ENCODE data around the gene HLA-DMA. TPM values are rescaled to one million over a fixed set of nuclear protein-coding genes. Genes with fewer than 3 reads are reported as not detected.

The HLA-DMA gene
- total RNA-seq, 1 experiment from 2014 or later: 451 TPM

- H3K9me3 ChIP-seq (ENCODE audit: low read length): no peaks in the 10 kb centered on the region
- H3K9me2 ChIP-seq (replicated peaks; ENCODE audit: insufficient read depth, low read length): no peaks in the 10 kb centered on the region
- H4K20me1 ChIP-seq (ENCODE audit: insufficient read depth, low read depth, low read length): peaks cover 47% of the 10 kb centered on the region
- peak overlapping the region; percentile 89 for H3K4me3 ChIP-seq (ENCODE audit: low read length)
- H3K4me2 ChIP-seq (ENCODE audit: low read depth, low read length, poor library complexity, severe bottlenecking): peak overlapping the region; percentile 97
- peaks cover 60% of the 10 kb centered on the region for H3K4me1 ChIP-seq (ENCODE audit: low read length)
- no peaks in the 10 kb centered on the region for H3K27me3 ChIP-seq (ENCODE audit: low read length)
- DNase-seq: peak; percentile 100
- H3K36me3 ChIP-seq (ENCODE audit: insufficient read depth, low read length): peaks cover 51% of the 10 kb centered on the region
- H3K79me2 ChIP-seq (ENCODE audit: low read length): peaks cover 68% of the 10 kb centered on the region
- H3K9ac ChIP-seq (ENCODE audit: low read length): peak overlapping the region; percentile 99
- peak overlapping the region; percentile 100 for H3K27ac ChIP-seq (ENCODE audit: low read length)
- H2AFZ ChIP-seq (ENCODE audit: low read length): no peak overlapping the region
These were observed 18.9 kb upstream of the HLA-DMA start for GRCh38 chr6:32971581-32972352.

GRCh38 chr6:32971242-32971580 is 18.3 kb upstream of the HLA-DMA start:
- Histone ChIP-seq H2AFZ (ENCODE audit: low read length) (no peak overlapping the region), H3K79me2 (ENCODE audit: low read length) (peaks cover 68% of the 10 kb centered on the region)

GRCh38 chr6:32970413-32971241 is 17.7 kb upstream of the HLA-DMA start:
- H4K20me1 ChIP-seq (ENCODE audit: insufficient read depth, low read depth, low read length): peaks cover 35% of the 10 kb centered on the region
- no peaks in the 10 kb centered on the region for H3K27me3 ChIP-seq (ENCODE audit: low read length)
- peak; percentile 98 for DNase-seq
- H3K9ac ChIP-seq (ENCODE audit: low read length): peak overlapping the region; percentile 99
- H3K4me3 ChIP-seq (ENCODE audit: low read length): peak overlapping the region; percentile 89
- H3K9me2 ChIP-seq (replicated peaks; ENCODE audit: insufficient read depth, low read length): no peaks in the 10 kb centered on the region
- peaks cover 60% of the 10 kb centered on the region for H3K4me1 ChIP-seq (ENCODE audit: low read length)
- H3K27ac ChIP-seq (ENCODE audit: low read length): peak overlapping the region; percentile 100
- H3K4me2 ChIP-seq (ENCODE audit: low read depth, low read length, poor library complexity, severe bottlenecking): peak overlapping the region; percentile 97
- peaks cover 62% of the 10 kb centered on the region for H3K79me2 ChIP-seq (ENCODE audit: low read length)
- H3K9me3 ChIP-seq (ENCODE audit: low read length): no peaks in the 10 kb centered on the region
- H3K36me3 ChIP-seq (ENCODE audit: insufficient read depth, low read length): peaks cover 39% of the 10 kb centered on the region
- H2AFZ ChIP-seq (ENCODE audit: low read length): no peak overlapping the region

More at GRCh38 chr6:32971242-32971580, 18.3 kb upstream of the HLA-DMA start:
- Histone ChIP-seq H3K27me3 (ENCODE audit: low read length) (no peaks in the 10 kb centered on the region), H3K9ac (ENCODE audit: low read length) (peak overlapping the region; percentile 99), H3K4me3 (ENCODE audit: low read length) (peak overlapping the region; percentile 89), H4K20me1 (ENCODE audit: insufficient read depth, low read depth, low read length) (peaks cover 41% of the 10 kb centered on the region), H3K9me3 (ENCODE audit: low read length) (no peaks in the 10 kb centered on the region), H3K9me2 (replicated peaks; ENCODE audit: insufficient read depth, low read length) (no peaks in the 10 kb centered on the region), H3K4me2 (ENCODE audit: low read depth, low read length, poor library complexity, severe bottlenecking) (peak overlapping the region; percentile 97), H3K27ac (ENCODE audit: low read length) (peak overlapping the region; percentile 100), H3K4me1 (ENCODE audit: low read length) (peaks cover 60% of the 10 kb centered on the region), H3K36me3 (ENCODE audit: insufficient read depth, low read length) (peaks cover 45% of the 10 kb centered on the region)
- no peak for DNase-seq

- no peaks in the 10 kb centered on the region for H3K9me3 ChIP-seq (ENCODE audit: low read length)
- H3K9me2 ChIP-seq (replicated peaks; ENCODE audit: insufficient read depth, low read length): no peaks in the 10 kb centered on the region
- peak overlapping the region; percentile 89 for H3K4me3 ChIP-seq (ENCODE audit: low read length)
- H4K20me1 ChIP-seq (ENCODE audit: insufficient read depth, low read depth, low read length): peaks cover 28% of the 10 kb centered on the region
- H3K27me3 ChIP-seq (ENCODE audit: low read length): no peaks in the 10 kb centered on the region
- peak overlapping the region; percentile 99 for H3K9ac ChIP-seq (ENCODE audit: low read length)
- peak overlapping the region; percentile 97 for H3K4me2 ChIP-seq (ENCODE audit: low read depth, low read length, poor library complexity, severe bottlenecking)
- peak; percentile 99 for DNase-seq
- H2AFZ ChIP-seq (ENCODE audit: low read length): no peak overlapping the region
- H3K27ac ChIP-seq (ENCODE audit: low read length): peak overlapping the region; percentile 100
- peaks cover 31% of the 10 kb centered on the region for H3K36me3 ChIP-seq (ENCODE audit: insufficient read depth, low read length)
- H3K79me2 ChIP-seq (ENCODE audit: low read length): peaks cover 55% of the 10 kb centered on the region
- peaks cover 55% of the 10 kb centered on the region for H3K4me1 ChIP-seq (ENCODE audit: low read length)
These were observed 17.0 kb upstream of the HLA-DMA start for GRCh38 chr6:32969685-32970412.

GRCh38 chr6:32968867-32969684 is 16.2 kb upstream of the HLA-DMA start:
- Histone ChIP-seq H3K4me3 (ENCODE audit: low read length) (peak overlapping the region; percentile 89), H4K20me1 (ENCODE audit: insufficient read depth, low read depth, low read length) (peaks cover 20% of the 10 kb centered on the region), H3K79me2 (ENCODE audit: low read length) (peaks cover 49% of the 10 kb centered on the region)

GRCh38 chr6:32968093-32968866 is 15.4 kb upstream of the HLA-DMA start, which contains the start of gene BRD2:
TSS of gene BRD2 (plus strand) at chr6:32968594. CDS start at chr6:32972899, 4,305 bp downstream.
- H3K9me3 ChIP-seq (ENCODE audit: low read length): no peaks in the 10 kb centered on the region
- peak within 1 kb of the TSS; percentile 89 for H3K4me3 ChIP-seq (ENCODE audit: low read length)
- peaks cover 12% of the 10 kb centered on the region for H4K20me1 ChIP-seq (ENCODE audit: insufficient read depth, low read depth, low read length)
- peaks cover 41% of the 10 kb centered on the region for H3K79me2 ChIP-seq (ENCODE audit: low read length)
- H3K27ac ChIP-seq (ENCODE audit: low read length): peak within 1 kb of the TSS; percentile 100
- peaks cover 16% of the 10 kb centered on the region for H3K36me3 ChIP-seq (ENCODE audit: insufficient read depth, low read length)
- H3K4me2 ChIP-seq (ENCODE audit: low read depth, low read length, poor library complexity, severe bottlenecking): peak within 1 kb of the TSS; percentile 97
- H3K27me3 ChIP-seq (ENCODE audit: low read length): no peaks in the 10 kb centered on the region
- peak within 1 kb of the TSS; percentile 99 for H3K9ac ChIP-seq (ENCODE audit: low read length)
- peak; percentile 99 for DNase-seq
- H3K4me1 ChIP-seq (ENCODE audit: low read length): peaks cover 54% of the 10 kb centered on the region
- no peak within 1 kb of the TSS for H2AFZ ChIP-seq (ENCODE audit: low read length)
- H3K9me2 ChIP-seq (replicated peaks; ENCODE audit: insufficient read depth, low read length): no peaks in the 10 kb centered on the region

More at GRCh38 chr6:32968867-32969684, 16.2 kb upstream of the HLA-DMA start:
- peak overlapping the region; percentile 97 for H3K4me2 ChIP-seq (ENCODE audit: low read depth, low read length, poor library complexity, severe bottlenecking)
- peak; percentile 96 for DNase-seq
- H3K27ac ChIP-seq (ENCODE audit: low read length): peak overlapping the region; percentile 100
- peaks cover 24% of the 10 kb centered on the region for H3K36me3 ChIP-seq (ENCODE audit: insufficient read depth, low read length)
- H2AFZ ChIP-seq (ENCODE audit: low read length): no peak overlapping the region
- no peaks in the 10 kb centered on the region for H3K9me2 ChIP-seq (replicated peaks; ENCODE audit: insufficient read depth, low read length)
- H3K27me3 ChIP-seq (ENCODE audit: low read length): no peaks in the 10 kb centered on the region
- peak overlapping the region; percentile 99 for H3K9ac ChIP-seq (ENCODE audit: low read length)
- H3K9me3 ChIP-seq (ENCODE audit: low read length): no peaks in the 10 kb centered on the region
- peaks cover 50% of the 10 kb centered on the region for H3K4me1 ChIP-seq (ENCODE audit: low read length)

Data from Karpas-422 (cell line).